ENCODE results near the gene SLC15A1.
"Not testable (repeated sequence)": the region's sequence is repeated elsewhere in the genome, so short reads cannot be mapped to it uniquely, and the experiment has no call there.

SLC15A1 gene

DNA sequence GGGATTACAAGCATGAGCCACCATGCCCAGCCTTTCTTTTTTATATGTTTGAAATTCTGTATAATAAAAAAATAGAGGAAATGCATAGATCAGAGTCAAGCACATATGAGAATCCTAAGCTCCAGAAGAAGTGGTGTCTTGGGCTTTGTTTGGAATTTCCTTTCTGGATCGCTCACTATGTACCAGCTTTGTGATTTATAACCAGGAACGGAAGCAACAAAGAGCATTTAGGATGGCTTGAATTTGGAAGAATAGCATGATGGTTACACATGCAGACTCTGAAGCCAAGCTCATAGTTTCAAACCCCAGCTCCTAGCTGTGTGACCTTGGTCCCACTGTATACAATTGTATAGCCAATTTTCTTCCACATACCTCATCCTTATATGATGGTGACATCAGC lies 28.0 kb upstream of the SLC15A1 start:
- DNase-seq = no peak

DNA sequence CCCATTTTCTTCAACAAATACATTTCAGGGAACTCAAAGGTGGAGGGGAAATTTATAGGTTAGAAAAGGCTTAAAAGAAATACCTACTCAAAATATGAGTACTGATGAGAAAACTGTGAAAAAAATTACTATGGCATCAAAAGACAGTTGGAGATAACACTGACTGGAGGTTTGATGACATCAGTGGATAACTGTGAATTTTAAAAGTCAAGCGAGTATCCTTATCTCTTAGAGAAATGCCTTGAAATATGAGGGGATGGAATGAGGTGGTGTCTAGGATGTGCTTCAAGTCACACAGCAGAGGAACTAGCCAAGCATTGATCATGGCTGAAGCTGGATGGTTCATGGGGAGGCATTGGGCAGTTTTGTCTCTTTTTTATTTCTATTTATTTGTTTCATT lies 27.2 kb upstream of the SLC15A1 start:
- no peak for DNase-seq

DNA sequence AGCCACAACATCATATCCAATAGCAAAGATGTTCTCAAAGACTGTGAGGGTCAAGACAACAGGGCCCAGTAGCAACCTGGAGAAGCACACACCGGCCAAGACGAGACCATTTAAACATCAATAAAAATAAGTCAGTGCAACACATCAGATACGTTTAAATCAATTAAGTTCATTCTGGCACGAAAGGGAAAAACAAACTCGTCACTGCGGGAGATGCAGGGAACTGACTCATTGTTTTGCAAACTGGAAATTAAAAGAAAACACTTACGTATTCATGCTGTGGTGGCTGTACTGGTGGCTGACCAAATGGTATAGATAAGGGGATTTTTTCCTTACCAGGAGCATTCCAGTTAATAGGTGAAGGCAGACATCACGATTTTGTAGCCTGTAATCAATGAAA lies 26.3 kb upstream of the SLC15A1 start:
- DNase-seq = no peak

DNA sequence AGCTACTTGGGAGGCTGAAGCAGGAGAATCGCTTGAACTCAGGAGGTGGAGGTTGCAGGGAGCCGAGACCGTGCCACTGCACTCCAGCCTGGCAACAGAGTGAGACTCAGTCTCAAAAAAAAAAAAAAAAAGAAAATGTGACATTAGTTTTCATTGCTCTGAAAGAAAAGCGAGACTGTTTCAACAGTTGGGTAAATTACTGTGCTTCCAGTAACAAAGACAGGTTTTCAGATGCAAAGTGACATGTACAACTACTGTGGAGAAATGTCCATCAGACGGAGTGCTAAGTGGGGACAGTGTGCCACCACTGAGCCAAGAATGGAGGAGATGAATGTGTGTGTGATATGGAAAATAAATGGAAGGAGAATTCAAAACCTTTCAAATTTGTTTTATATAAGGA lies 24.2 kb upstream of the SLC15A1 start:
- DNase-seq = no peak

DNA sequence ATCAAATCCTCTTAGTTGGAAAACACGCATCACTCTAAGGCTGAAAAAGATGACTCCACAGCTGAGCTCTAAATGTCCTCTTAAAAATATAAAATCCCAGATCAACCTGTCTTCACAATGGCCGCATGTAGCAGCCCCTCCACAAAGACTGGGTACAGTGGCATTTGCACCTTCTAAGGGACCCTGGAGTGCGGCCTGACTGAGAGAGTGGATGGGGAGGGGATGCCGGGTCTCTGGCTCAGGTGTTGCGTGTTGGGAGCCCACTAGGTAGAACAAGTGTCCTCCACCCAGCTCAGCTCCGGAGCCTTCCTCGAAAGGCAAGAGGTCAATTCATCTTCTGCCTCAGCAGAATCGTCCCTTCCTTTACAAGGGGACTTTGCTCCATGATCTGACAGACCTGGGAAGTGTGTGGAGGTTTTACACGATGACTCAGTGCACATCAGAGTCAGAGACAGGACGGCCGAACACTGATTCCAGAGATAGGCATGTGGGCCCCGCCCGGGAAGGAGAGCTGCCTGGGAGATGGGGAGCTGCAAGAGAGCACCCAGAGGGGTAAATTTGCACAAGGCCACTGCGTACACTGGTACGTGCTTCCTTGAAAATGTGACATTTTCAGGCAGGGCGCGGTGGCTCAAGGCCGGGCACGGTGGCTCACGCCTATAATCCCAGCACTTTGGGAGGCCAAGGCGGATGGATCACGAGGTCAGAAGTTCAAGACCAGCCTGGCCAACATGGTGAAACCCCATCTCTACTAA lies 23.5 kb upstream of the SLC15A1 start:
- no peak for DNase-seq

DNA sequence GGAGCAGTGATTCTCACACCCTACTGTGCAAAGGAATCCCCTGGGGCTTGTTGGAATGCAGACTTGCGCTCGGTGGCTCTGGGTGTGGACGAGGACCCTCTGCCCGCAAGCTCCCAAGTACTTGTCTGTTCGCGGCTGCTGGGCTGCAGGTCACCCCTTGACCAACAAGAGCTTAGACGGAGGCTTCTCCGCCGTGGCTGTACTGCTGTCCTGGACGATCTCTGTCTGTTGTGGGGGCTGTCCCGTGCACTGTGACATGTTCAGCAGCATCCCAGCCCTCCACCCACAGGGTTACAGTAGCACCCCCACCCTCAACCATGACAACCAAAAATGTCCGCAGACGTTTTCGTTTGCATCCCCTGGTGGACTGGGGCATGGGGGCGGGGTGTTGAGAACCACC lies 22.9 kb upstream of the SLC15A1 start:
- no peak for DNase-seq

DNA sequence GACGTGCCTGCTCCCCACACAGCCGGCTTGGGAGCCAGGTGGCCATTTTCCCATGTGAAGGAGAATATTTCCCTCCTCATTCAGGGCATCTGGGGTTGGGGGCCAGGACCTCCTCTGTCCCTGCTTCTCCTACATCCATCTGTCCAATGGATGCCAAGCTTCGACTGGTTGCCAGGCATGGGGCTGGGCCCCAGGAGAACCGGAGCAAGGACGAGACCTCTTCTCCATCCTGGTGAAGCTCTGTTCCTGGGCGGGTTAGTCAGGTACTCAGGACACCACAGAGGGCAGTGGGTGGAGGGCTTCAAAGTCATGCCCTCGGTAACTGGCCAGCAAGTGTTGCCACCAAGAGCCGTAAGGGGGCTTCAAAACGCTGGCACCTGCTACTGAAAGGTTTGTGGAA lies 22.3 kb upstream of the SLC15A1 start:
- DNase-seq = no peak

DNA sequence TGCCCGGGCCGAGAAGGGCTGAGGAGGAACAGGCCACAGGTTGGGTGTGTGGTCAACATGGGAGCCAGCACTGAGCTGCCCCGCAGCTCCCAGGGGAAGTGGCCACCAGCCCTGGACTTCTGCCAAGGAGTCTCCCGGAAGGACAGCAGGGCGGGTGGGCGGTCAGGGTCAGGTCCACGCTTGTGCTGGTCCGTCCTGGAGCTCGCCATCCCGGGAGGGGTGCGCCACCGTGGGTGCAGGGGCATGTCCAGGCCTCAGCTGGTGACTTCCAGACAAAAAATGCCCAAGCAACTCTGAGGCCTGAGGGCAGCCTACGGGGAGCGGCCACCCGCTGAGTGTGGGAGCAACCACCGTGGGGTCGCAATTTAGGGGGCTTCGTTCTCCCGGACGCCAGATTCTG lies 21.4 kb upstream of the SLC15A1 start:
- DNase-seq = no peak

DNA sequence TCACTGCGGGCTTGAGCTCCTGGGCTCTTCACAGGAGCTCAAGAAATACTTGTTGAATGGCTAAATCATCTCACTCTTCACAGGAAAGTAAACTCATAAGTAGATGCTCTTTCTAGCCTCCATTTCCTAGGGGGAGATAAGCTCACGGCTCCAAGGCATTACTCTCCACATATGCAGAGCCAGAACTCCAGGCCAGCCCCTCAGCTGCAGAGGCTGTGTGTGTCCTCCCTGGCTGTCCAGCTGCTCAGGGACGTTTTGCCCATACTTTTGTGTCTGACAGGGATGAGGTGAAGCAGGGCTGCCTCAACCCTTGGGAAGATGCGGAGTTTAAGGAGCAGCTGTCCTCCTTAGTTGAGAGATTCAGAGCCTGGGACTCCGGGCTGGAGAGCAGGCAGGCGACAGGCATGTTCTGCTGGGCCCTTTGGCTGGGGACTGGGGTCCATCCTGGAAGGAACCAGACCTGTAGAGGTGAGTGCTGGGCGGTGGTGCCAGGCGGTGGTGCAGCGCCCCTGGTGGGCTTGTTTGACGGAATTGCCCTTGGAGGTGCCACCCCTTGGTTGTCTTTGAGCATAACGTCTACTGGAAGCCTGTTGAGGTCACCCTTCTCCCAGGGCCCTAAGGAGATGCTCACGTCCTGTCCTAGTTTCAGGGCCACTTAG lies 20.5 kb upstream of the SLC15A1 start:
- DNase-seq = no peak

DNA sequence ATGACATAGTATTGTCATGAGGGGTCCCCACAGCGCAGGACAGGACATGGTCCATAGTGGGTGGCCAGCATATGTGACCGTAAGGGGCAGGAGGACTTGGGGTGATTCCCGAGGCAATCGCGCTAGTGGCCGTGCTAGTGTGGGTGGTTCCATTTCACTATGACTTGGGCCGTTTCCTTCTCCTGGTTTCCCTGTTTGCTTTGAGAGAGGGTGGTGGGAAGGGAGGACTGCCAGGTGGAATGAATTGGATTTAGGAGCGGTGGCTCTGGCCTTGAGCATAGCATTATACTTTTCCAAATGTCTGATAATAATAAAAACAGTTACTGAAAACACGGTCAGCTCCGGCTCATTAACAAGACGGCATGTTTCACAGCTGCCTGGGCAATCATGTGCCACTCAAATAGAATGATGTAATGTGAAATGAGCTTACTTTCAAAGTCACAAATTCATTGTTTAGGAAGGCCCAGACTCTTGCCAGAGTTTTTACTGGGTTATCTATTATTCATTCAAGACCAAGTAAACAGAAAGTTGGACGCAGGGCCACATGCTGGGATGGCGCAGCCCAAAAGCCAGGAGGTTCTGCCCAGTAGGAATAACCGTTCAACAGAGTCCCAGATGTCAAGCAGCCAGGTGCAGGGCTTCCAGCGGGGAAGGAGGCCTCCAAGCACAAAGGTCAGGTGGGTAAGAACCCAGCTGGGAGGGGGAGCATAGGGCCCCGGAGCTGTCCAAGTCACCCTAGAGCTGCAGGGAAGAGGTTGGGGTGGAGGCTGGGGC lies 19.6 kb upstream of the SLC15A1 start:
- DNase-seq = no peak

DNA sequence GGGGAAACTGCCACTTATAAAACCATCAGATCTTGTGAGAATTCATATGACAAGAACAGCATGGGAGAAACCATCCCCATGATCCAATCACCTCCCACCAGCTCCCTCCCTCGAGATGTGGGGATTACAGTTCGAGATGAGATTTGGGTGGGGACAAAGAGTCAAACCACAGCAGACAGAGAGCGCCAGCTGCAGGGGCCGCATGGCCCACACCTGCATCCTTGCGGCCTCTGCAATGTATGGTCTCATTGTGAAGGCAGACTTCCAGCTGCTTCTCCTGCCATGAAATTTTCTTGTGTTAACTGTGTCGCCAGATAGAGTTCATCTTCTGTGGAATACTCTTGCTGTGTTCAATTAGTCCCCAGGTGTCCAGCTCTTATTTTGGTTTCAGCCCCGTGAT lies 17.3 kb upstream of the SLC15A1 start:
- no peak for DNase-seq

DNA sequence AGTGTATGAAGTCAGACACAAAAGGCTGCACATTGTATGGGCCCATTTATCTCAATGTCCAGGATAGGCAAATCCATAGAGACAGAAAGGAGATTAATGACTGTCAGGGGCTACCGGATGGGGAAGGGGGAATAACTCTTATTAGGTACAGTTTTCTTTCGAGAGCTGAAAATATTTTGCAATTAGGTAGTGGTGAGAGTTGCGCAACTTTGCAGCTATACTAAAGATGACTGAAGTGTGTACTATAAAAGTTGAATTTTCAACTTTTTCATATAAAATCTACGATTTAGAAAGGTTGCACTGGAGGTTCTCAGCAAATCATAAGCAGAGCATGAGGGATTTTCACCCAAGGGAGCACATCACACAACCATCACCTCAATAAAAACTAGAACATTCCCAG lies 16.1 kb upstream of the SLC15A1 start:
- no peak for DNase-seq

DNA sequence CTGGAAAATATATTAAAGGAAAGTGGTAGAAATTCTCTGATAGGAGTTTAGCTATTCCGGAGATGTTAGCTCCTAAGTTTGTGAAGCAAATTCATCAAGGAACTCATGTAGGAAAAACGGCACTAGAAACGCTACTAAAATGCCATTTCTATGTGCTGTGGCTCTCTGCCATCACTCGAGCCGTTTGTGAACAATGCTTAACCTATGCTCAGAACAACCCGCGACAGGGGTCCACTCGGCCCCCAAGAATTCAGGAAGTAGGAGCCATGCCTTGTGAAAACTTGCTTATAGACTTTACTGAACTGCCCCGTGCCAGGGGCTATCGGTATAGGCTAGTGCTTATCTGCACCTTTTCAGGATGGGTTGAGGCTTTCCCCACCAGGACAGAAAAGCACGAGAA lies 14.2 kb upstream of the SLC15A1 start:
- no peak for DNase-seq

DNA sequence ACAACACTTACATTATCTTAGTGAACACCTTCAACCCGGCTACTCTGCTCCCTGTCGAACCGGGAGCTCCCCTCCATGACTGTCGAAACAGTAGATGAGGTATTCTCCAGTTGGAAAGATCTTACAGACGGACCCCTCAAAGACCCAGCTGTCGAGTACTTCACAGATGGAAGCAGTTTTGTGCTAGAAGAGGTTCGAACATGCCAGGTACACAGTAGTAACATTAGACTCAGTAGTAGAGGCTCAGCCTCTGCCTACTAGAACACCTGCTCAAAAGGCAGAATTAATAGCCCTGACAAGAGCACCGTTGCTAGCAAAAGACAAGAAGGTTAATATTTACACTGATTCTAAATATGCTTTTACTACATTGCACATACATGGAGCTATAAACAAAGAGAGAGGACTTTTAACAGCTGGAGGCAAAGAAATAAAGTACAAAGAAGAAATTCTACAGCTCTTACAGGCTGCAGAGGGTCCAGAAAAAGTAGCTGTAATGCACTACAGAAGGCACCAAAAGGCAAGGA lies 13.6 kb upstream of the SLC15A1 start:
- no peak for DNase-seq

DNA sequence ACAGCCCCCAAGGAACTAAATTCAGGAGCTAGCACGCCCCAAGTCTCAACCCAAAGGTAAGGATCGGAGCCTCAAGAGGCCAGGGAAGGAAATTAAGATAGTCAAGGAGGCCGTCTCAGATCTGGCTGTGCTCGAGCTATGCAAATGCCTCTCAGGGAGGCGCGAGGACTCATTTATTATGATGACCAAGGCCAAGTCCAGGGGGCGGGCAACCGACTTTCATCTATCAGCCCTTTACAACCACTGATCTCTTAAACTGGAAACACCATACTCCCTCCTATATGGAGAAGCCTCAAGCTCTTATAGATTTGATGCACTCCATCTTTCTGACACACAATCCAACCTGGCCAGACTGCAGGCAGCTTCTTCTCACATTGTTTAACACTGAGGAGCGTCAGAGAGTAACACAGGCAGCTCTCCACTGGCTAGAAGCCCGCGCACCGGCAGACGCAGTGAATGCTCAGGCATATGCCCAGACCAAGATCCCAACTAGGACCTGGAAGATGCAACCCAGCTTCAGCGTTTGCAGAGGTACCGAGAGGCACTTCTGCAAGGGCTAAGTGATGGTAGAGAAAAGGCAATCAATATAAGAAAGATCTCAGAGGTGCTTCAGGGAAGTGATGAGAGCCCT lies 9.6 kb upstream of the SLC15A1 start:
- DNase-seq = no peak

DNA sequence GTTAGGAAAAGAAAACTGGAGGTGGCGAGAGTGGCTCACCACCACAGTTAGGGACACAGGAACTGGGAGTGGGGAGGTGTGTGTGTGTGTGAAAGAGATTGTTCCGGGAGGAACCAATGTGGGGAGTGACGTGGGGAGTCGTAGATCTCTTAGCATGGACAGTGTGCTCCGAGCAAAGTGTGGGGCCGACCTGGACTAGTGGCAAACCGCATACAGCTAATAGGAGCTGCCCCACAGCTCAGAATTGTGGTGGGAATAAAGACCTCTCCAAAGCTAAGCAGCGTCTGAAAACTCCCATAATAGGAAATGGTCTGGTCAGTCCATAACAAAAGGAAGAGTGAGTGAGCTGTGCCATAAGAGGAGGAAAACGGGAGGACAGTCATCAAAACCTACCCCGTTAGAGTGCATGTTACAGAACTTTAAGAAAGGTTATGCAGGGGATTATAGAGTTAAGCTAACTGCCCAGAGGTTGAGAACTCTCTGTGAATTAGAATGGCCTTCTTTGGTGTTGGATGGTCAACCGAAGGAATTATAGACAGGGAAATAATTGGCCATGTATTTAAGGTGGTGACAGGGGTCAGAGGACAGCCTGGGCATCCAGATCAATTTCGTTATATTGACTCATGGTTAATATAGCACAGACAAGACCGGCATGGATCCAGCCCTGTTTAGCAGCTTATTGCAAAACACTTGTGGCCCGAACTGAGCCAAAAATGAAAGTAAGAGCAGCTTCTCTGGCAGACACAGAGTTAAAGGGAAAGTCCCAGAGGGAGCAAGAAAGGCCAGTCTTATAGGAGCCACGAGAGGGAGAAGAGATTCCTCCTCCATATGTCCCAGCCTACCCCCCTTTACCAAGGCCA lies 8.9 kb upstream of the SLC15A1 start:
- no peak for DNase-seq

DNA sequence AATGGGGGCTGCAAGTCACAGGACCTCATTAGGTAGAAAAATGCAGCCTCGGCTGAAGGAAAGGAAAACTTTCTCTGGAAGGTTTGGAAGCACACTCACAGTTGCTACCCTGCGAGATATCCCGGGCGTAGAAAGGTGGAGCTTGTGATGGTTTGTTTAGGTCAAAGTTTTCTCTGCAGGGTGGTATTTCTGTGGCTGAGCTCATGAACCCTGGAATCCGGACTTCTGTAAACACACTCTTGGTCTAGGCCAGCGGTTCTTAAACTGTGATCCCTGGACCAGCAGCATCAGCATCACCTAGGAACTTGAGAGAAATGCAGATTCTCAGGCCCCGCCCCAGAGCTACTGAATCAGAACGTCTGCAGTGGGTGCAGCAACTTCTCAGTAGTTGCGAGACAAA lies 3.3 kb upstream of the SLC15A1 start:
- DNase-seq = no peak

DNA sequence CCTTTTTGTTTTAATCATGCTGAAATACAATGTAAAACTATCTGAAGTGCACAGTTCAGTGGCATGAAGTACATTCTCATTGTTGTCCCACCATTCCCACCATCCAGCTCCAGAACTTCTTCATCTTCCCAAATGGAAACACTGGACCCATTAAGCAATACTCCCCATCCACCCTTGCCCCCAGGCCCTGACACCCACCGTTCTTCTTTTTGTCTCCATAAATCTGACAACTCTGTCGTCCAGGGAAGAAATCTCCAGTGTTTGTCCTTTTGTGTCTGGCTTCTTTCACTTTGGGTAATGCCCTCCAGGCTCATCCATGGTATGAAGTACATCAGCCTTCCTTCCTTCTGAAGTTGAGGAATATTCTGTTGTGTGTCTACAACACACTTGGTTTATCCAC lies 2.6 kb upstream of the SLC15A1 start:
- no peak for DNase-seq

DNA sequence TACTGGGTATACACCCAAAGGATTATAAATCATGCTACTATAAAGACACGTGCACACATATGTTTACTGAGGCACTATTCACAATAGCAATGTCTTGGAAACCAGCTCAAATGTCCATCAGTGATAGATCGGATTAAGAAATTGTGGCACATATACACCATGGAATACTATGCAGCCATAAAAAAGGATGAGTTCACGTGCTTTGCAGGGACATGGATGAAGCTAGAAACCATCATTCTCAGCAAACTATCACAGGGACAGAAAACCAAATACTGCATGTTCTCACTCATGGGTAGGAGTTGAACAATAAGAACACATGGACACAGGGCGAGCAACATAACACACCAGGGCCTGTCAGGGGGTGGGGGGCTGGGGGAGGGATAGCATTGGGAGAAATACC lies 2.0 kb upstream of the SLC15A1 start:
- not testable (repeated sequence) for DNase-seq

DNA sequence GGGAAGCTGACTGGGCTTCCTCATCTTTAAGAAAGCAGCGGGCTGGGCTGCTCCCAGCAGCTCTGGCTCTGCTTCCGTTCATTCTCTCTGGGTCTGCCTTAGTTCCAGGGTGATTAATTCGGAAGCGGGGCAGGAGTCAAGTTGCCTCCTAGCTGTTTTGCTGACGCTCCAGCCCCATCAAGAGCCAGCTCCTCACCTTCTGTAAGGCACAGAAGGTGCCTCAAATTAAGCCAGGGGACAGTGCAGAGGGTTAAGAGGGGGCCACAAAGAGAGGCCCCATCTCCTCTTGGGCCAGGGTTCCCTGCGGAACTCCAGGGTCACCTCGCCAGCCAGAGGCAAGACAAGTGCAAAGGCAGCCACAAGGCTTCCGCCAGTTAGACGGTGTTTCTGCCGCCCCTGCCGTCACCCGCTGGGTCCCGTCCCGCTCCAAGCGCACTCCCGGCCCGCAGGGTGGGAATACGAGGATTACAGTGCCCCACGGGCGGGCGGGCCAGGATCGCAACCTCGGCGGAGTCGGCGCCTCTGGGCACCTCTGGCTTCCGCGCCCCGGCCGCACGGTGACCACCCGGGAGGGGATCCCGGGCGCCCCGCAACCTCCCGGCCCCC lies 508 bp downstream of the SLC15A1 start:
- no peak for DNase-seq

DNA sequence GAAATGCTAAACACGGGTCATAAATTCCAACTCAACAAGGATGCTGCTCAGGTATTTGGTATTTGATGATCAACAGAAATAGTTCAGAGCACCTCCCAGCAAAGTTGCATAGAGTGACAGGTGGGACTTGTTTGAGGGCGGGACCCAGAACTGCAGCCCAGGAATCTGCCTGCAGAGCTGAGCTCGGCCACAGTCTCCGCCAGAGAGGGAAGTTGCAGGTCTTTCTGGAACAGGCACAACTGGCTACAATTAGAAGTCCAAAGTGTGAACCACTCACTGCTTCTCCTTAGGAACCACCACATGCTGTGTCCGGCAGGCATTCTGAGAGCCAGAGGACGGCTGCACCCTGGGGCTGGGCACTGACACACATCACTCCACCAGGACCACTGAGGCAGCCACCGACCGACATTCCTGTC lies 1.1 kb downstream of the SLC15A1 start:
- DNase-seq = no peak

DNA sequence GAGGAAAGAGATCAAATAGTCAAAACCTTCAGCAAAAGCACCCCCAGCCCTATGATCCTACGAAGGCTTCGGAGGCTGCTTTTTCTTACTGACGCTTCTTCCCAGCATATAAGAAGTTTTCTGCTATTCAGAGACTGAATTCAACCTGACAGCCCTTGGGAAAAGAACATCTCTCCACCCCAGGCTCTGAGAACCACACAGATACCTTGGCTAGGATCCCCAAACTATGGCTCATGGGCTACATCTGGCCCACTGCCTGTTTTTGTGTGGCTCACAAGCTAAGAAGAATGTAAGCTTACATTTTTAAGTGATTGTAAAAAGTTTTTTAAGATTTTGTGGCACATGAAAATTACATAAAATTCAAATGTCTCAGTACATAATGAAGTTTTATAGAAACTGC lies 3.0 kb downstream of the SLC15A1 start:
- no peak for DNase-seq
